ENCODE results near the gene KCNJ4. TPM values are rescaled to one million over a fixed set of nuclear protein-coding genes. Genes with fewer than 3 reads are reported as not detected.

KCNJ4 gene
- total RNA-seq, 2 experiments from 2014 or later: not detected

DNA sequence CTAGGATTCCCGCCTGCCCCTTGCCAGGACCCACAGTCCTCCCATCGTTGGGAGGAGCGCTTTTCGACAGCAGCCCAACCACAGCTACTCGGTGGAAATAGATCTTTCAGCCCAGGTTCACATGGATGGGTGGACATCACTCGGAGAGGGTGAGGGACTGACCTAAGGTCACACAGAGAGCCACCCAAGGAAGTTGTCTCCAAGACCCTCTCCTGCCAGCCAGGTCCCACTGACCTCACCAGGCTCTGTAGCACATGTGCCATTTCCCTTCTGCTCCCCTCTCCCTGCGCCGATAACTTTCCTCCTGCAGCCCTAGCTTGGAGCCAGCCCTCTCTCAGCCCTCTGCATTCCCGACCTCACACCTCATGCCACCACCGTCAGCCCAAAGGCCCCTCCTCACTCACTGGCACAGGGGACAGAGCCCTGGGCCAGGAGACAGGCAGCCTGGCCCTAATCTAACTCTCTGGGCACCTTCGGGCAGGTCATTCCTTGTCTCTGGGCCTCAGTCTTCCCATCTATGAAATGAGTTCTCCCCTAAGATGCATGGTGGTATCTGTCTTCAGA lies 4.7 kb downstream of the KCNJ4 start:
- ChIA-PET CTCF (no interaction called here), POLR2A (no interaction called here)
- H3K4me1 Mint-ChIP-seq: peaks cover 4% of the 10 kb centered on the region
- no peaks in the 10 kb centered on the region for H3K36me3 Mint-ChIP-seq (ENCODE audit: low read depth)
- ATAC-seq (no peak), DNase-seq (no peak)
- intact Hi-C loops (cut with DNase I, micrococcal nuclease): no loop called here
- H3K9me3 Mint-ChIP-seq (ENCODE audit: low read depth): no peaks in the 10 kb centered on the region
- peaks cover 26% of the 10 kb centered on the region for H3K27me3 Mint-ChIP-seq
- H3K4me3 Mint-ChIP-seq: no peak overlapping the region
- H3K27ac Mint-ChIP-seq: no peak overlapping the region

DNA sequence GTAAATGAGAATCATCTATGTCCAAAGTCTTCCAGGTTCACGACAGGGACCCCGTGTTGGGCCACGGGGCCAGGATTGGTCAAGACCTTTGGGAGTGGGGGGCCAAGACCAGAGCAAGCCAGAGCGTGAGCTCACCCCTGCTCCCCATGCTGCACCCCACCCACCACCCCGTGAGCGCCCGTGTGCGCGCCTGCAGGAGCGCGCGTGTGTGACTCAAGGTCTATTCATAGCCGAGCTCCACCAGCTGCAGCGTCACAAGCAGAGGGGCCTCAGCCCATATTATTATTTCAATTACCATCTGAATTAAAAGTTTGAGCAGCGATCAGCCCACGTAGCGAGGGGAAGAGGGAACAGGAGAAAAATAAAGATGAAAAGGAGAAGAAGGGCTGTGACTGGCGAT lies 5.2 kb downstream of the KCNJ4 start:
- Mint-ChIP-seq H3K4me1 (peaks cover 4% of the 10 kb centered on the region), H3K27me3 (peaks cover 27% of the 10 kb centered on the region), H3K36me3 (ENCODE audit: low read depth) (no peaks in the 10 kb centered on the region), H3K27ac (no peak overlapping the region), H3K4me3 (no peak overlapping the region), H3K9me3 (ENCODE audit: low read depth) (no peaks in the 10 kb centered on the region)
- intact Hi-C loops (cut with DNase I, micrococcal nuclease): no loop called here
- ATAC-seq (no peak), DNase-seq (no peak)
- ChIA-PET CTCF (no interaction called here), POLR2A (no interaction called here)

DNA sequence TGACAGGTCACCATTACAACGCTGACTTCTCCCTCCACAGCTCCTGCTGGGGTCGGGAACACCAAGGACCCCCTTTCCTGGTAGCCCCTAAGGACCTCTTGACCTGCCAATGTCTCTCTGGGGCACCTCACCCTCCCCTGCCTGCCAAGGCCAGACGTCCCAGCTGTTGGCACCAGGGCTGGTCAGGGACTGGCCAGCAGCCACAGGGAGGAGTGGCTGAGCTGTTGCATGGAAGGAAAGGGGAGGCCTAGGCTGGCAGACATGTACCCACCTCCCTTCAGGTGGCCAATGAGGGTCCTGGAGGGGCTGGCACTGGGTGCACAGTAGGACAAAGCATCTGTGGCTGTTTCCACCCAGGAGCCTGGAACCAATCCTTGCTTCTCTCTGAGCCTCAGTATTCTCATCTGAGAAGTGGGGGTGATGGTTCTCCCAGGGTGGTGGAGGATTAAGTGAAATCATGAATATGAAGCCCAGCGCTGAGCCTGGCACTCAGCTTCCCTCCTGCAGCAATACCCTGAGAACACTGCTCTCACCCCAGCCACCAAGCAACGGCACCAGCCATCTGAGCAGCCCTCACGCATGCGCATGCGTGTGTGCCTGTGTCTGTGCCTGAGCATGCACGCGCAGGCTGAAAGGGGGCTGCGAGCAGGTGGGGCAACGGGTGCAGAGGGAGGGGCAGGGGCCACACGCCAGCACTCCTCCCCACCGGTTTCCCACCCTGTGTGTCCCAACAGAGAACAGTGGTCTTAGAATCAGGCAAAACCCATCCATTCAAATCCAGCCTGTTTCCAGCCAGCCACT lies 5.9 kb downstream of the KCNJ4 start:
- intact Hi-C loops (cut with DNase I, micrococcal nuclease): no loop called here
- no peak overlapping the region for H3K4me3 Mint-ChIP-seq
- DNase-seq: no peak
- H3K36me3 Mint-ChIP-seq (ENCODE audit: low read depth): no peaks in the 10 kb centered on the region
- no peaks in the 10 kb centered on the region for H3K4me1 Mint-ChIP-seq
- POLR2A ChIA-PET: no interaction called here
- H3K27me3 Mint-ChIP-seq: peaks cover 23% of the 10 kb centered on the region
- ATAC-seq: no peak
- no peak overlapping the region for H3K27ac Mint-ChIP-seq
- no peaks in the 10 kb centered on the region for H3K9me3 Mint-ChIP-seq (ENCODE audit: low read depth)
- CTCF ChIA-PET: no interaction called here

DNA sequence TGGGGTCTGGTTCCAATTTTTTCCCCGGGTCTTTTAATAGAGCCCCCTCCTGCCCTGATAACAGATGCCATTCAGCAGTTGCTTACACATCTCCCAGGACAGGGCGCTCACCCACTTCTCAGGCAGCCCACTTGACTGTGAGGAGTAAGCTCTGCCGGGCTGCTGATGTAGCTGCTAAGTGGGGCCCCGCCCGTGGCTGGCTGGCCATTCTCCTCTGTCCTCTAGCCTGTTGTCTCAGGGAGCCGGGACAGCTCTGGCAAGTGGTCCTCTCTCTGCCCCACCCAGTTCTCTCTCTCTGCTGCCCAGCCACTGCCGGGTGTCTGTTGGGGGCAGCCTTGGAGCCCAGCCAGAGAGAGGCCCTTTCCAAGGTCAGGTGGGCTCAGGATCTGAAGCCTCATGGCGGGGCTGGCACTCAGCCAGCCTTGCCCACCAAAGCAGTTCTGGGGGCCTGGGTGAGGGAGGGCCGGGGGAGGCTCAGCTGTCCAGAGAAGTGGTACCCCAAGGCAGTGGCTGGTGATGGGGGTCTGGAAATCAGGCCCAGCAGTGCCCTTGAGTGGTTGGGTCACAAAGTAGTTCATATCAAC lies 8.9 kb downstream of the KCNJ4 start:
- H3K9me3 Mint-ChIP-seq (ENCODE audit: low read depth): no peaks in the 10 kb centered on the region
- H3K27me3 Mint-ChIP-seq: peaks cover 11% of the 10 kb centered on the region
- POLR2A ChIA-PET: no interaction called here
- H3K4me3 Mint-ChIP-seq: no peak overlapping the region
- CTCF ChIA-PET: no interaction called here
- DNase-seq: no peak
- intact Hi-C loops (cut with DNase I, micrococcal nuclease): no loop called here
- H3K4me1 Mint-ChIP-seq: no peaks in the 10 kb centered on the region
- no peaks in the 10 kb centered on the region for H3K36me3 Mint-ChIP-seq (ENCODE audit: low read depth)
- no peak for ATAC-seq
- no peak overlapping the region for H3K27ac Mint-ChIP-seq

DNA sequence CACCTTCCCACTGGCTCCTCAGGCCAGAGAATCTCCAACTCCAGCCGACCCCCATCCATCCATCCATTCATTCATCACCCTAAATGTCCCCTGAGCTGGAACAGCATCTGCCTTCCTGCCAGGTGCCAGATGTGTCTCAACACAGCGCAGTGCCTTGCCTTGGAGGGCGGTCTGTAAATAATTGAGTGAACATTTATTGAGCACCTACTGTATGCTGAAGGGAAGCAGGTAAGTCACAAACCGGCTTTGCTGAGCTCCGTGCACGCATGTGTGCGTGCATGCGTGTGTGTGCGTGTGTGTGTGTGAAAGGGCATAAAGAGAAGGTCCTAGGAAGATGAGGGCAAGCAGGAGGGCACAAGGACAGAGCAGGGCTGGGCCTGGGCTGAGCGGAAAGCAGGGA lies 10.2 kb downstream of the KCNJ4 start:
- ChIA-PET CTCF (interaction anchor here (1.6 kb wide), 1 partner anchor 31 kb away, joined by 4 read pairs; no protein-coding TSS in a partner anchor), POLR2A (no interaction called here)
- intact Hi-C loops (cut with DNase I, micrococcal nuclease): no loop called here
- DNase-seq (no peak), ATAC-seq (no peak)
- no peak overlapping the region for H3K27ac Mint-ChIP-seq
- H3K9me3 Mint-ChIP-seq (ENCODE audit: low read depth): no peaks in the 10 kb centered on the region
- no peaks in the 10 kb centered on the region for H3K36me3 Mint-ChIP-seq (ENCODE audit: low read depth)
- no peaks in the 10 kb centered on the region for H3K4me1 Mint-ChIP-seq
- peaks cover 4% of the 10 kb centered on the region for H3K27me3 Mint-ChIP-seq
- H3K4me3 Mint-ChIP-seq: no peak overlapping the region

DNA sequence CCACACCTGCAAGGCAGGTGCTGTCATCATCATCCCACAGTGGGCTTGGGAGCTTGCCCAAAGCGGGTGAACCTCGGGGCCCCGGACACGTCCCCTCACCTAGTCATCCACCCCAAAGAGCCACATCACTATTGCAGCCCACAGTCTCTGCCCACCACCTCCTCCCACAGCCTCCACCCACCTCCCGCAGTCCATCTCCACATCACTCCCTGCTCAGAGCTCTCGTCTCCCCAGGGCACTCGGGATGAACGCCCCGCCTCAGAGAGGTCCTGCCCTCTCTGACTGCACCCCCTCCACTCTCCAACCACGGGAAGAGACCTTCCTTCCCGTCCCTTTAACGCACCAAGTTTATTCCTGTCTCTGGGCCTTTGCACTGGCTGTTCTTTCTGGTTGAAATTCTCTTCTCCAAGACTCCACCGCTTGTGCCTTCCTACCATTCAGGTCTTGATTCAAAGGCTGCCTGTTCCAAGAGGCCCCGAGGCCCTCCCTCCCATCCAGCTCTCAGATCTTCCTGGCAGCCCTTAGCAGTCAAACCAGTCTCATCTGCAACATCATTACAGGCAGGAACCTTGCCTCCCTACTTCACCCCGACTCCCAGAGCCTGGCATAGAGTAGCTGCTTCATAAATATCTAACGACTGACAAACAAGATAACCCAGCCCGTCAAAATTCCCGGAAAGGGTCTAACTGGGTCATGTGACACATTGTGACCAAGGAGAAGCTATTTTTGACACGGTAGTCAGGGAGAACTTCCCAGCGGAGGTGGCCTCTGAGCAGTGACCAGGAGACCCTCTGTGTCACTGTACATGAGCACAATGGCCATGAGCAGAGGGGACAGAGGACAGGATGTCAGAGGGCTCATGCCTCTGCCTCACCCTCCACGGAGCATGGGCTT lies 11.1 kb downstream of the KCNJ4 start:
- no peaks in the 10 kb centered on the region for H3K4me1 Mint-ChIP-seq
- no peaks in the 10 kb centered on the region for H3K9me3 Mint-ChIP-seq (ENCODE audit: low read depth)
- H3K36me3 Mint-ChIP-seq (ENCODE audit: low read depth): no peaks in the 10 kb centered on the region
- ATAC-seq (no peak), DNase-seq (no peak)
- ChIA-PET CTCF (interaction anchor here (1.6 kb wide), 1 partner anchor 31 kb away, joined by 4 read pairs; no protein-coding TSS in a partner anchor), POLR2A (no interaction called here)
- H3K27ac Mint-ChIP-seq: no peak overlapping the region
- peaks cover 2% of the 10 kb centered on the region for H3K27me3 Mint-ChIP-seq
- no peak overlapping the region for H3K4me3 Mint-ChIP-seq
- intact Hi-C loops (cut with DNase I, micrococcal nuclease): no loop called here

DNA sequence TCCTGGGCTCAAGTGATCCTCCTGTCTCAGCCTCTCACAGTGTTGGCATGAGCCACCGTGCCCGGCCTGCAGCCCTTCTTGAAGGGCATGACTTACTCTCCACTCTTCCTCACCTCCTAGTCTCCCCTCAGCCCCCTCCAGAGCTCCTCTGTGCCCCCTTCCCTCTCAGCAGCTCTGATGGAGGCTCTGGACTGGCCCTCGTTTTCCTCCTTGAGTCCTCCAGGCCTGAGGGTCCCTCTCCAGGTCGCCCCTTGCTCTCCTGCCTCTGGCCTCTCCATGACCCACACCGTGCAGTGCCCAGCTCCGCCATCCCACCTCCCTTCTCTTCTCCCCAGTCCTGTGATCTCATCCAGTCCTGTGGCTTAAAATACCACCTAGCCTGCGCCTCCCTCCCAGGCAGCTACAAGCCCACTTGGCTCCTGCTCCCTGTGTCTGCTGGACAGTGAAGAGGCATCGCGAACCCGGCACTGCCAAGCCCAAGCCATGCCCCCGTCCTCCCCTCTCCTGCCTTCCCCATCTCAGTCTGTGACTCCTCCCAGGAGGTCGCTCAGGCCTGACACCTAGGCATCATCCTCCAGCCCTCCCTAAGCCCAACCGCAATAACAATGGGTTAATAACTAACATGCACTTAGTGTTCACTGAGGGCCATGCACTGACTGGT lies 11.9 kb downstream of the KCNJ4 start:
- DNase-seq (no peak), ATAC-seq (no peak)
- Mint-ChIP-seq H3K36me3 (ENCODE audit: low read depth) (no peaks in the 10 kb centered on the region), H3K4me1 (no peaks in the 10 kb centered on the region), H3K9me3 (ENCODE audit: low read depth) (no peaks in the 10 kb centered on the region), H3K4me3 (no peak overlapping the region), H3K27ac (no peak overlapping the region), H3K27me3 (peaks cover 2% of the 10 kb centered on the region)
- CTCF ChIA-PET: interaction anchor here (0.5 kb wide), 1 partner anchor 64 kb away, joined by 3 read pairs; no protein-coding TSS in a partner anchor
- POLR2A ChIA-PET: no interaction called here
- intact Hi-C loops (cut with DNase I, micrococcal nuclease): no loop called here

DNA sequence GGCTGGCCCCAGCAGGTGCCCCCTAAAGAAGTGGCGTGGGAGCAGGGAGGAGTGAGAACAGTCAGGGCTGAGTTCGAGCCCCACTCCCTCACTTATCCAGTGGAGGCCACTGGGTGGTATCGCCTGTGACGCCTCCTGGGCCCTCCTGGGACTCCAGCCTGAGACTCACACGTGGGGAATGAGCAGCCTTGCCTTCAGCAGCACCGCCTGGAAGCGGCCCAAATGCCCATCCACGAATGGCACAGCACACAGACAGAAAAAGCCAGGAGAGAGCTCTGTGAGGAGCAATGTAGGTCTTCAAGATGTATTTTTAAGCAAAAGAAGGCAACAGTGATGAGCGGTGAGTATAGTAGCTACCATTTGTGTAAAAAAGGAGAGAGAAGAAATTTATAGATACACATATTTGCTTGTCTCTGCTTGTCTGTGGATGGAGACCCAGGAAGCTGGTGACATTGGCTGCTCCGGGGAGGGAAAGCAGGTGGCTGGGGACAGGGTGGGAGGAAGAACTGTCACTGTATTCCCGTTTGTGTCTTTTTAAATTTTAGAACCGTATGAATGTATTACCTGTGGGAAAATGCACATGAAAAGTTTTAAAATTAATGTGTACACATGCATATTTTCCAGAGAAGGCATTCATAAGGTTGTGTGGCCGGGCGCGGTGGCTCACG lies 13.2 kb downstream of the KCNJ4 start:
- POLR2A ChIA-PET: no interaction called here
- no peaks in the 10 kb centered on the region for H3K4me1 Mint-ChIP-seq
- H3K27ac Mint-ChIP-seq: no peak overlapping the region
- H3K4me3 Mint-ChIP-seq: no peak overlapping the region
- intact Hi-C loops (cut with DNase I, micrococcal nuclease): no loop called here
- CTCF ChIA-PET: no interaction called here
- ATAC-seq (no peak), DNase-seq (no peak)
- H3K9me3 Mint-ChIP-seq (ENCODE audit: low read depth): no peaks in the 10 kb centered on the region
- H3K36me3 Mint-ChIP-seq (ENCODE audit: low read depth): no peaks in the 10 kb centered on the region
- peaks cover 2% of the 10 kb centered on the region for H3K27me3 Mint-ChIP-seq

DNA sequence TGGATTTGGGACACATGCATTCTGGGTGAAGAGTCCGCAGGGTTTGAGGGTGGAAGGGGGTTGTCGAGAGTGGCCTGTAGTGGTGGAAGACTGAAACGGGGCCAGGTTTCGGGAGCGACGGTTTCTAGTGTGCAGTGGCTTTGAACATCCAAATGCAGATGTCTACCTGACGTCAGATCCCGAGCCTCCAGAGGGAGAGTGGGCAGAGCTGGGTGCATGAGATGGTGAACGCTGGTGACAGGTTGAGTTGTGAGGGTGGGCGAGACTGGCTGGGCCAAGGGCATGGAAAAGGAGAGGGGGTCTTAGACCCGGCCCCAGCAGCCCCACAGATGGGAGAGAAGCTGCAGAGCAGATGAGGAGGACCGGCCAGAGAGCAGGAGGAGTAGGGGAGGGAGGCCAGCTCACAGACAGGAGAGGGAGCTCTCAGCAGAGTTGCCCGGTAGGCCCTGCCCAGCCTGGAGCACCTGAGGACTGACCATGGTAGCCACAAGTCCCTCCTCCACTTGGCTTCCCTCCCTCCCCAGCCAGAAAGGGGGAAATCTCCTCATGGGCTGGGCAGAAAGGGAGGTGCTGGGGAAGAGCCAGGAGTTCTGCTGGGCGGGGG lies 14.2 kb downstream of the KCNJ4 start:
- Mint-ChIP-seq H3K9me3 (ENCODE audit: low read depth) (no peaks in the 10 kb centered on the region), H3K4me1 (no peaks in the 10 kb centered on the region), H3K4me3 (no peak overlapping the region), H3K27ac (no peak overlapping the region), H3K36me3 (ENCODE audit: low read depth) (no peaks in the 10 kb centered on the region), H3K27me3 (peaks cover 2% of the 10 kb centered on the region)
- ATAC-seq (no peak), DNase-seq (no peak)
- CTCF ChIA-PET: no interaction called here
- intact Hi-C loops (cut with DNase I, micrococcal nuclease): no loop called here
- POLR2A ChIA-PET: no interaction called here

DNA sequence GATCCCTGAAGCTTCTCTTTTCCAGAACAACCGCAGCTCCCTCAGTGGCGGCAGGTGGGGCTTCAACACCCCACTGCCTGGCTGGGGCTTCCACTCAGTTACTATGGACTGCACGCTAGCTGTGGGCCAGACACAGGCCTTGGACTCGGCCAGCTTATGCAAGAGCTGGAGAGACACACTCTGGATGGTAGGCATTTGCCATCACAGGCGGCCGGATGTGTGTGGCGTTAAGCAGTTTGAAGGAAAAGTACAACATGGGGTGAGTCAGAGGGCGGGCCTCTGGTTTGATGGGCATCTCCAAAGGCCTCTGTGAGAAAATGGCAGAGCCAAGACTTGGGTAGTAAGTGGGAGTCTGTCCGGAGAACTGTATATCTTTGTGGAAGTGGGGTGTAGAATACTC lies 17.6 kb downstream of the KCNJ4 start:
- DNase-seq: no peak
- intact Hi-C loops (cut with DNase I, micrococcal nuclease): no loop called here
- Mint-ChIP-seq H3K9me3 (ENCODE audit: low read depth) (no peaks in the 10 kb centered on the region), H3K27me3 (no peaks in the 10 kb centered on the region), H3K4me1 (no peaks in the 10 kb centered on the region), H3K36me3 (ENCODE audit: low read depth) (no peaks in the 10 kb centered on the region), H3K4me3 (no peak overlapping the region), H3K27ac (no peak overlapping the region)
- ChIA-PET CTCF (no interaction called here), POLR2A (no interaction called here)
- no peak for ATAC-seq
